Natural killer cell (primary cell): ENCODE measurements around the gene CACNB2. TPM values are rescaled to one million over a fixed set of nuclear protein-coding genes. Genes with fewer than 3 reads are reported as not detected.
"Not testable (repeated sequence)": the region's sequence is repeated elsewhere in the genome, so short reads cannot be mapped to it uniquely, and the experiment has no call there.

Source experiments
- ATAC-seq, 3 donors: fragments of 150-1000 bp in 2 of 3; fragments of 200-7000 bp in 1 of 3; cut with Tn5 transposase; 1 replicate in 1 of 3; 2 replicates in 2 of 3; pipeline ENCODE4 v1.10.0; 2021; ENCODE audit warnings: mild to moderate bottlenecking in 2 of 3, moderate library complexity in 2 of 3
- DNase-seq, 2 donors: peaks; one replicate each; pipeline versions ENCODE4 v3.0.0 to v3.0.0-alpha.2; 2013 to 2021; ENCODE audit warnings: mixed read lengths in 1 of 2
- H3K27ac ChIP-seq: one replicate; pipeline ENCODE4 v1.5.1; 2013; ENCODE audit warnings: mild to moderate bottlenecking, low read length
- H3K27me3 ChIP-seq: one replicate; pipeline ENCODE4 v1.6.1; 2013; ENCODE audit warnings: low read length; ENCODE audit not compliant: control insufficient read depth, insufficient read depth
- H3K36me3 ChIP-seq: one replicate; pipeline ENCODE4 v1.6.1; 2013; ENCODE audit warnings: low read length; ENCODE audit not compliant: control insufficient read depth, insufficient read depth
- H3K4me1 ChIP-seq: one replicate; pipeline ENCODE4 v1.6.1; 2013; ENCODE audit warnings: low read length; ENCODE audit not compliant: control insufficient read depth, insufficient read depth
- H3K4me3 ChIP-seq: one replicate; pipeline ENCODE4 v1.5.1; 2013; ENCODE audit warnings: low read length
- H3K9me3 ChIP-seq: one replicate; pipeline ENCODE4 v1.6.1; 2013; ENCODE audit warnings: low read length; ENCODE audit not compliant: control insufficient read depth, insufficient read depth
- H3K27ac Mint-ChIP-seq, 2 donors: one replicate each; pipeline ENCODE4 v1.8.0; 2022; ENCODE audit warnings: mild to moderate bottlenecking in 2 of 2, mixed read lengths in 2 of 2, moderate library complexity in 1 of 2
- H3K27me3 Mint-ChIP-seq, 2 donors: one replicate each; pipeline ENCODE4 v1.8.0; 2022; ENCODE audit warnings: low read depth in 2 of 2, mixed read lengths in 2 of 2
- H3K36me3 Mint-ChIP-seq: one replicate; pipeline ENCODE4 v1.8.0; 2022; ENCODE audit warnings: mixed read lengths
- H3K4me1 Mint-ChIP-seq, 2 donors: one replicate each; pipeline ENCODE4 v1.8.0; 2022; ENCODE audit warnings: mixed read lengths in 2 of 2
- H3K4me3 Mint-ChIP-seq: one replicate; pipeline ENCODE4 v1.8.0; 2022; ENCODE audit warnings: mild to moderate bottlenecking, moderate library complexity, mixed read lengths
- H3K9me3 Mint-ChIP-seq, 2 donors: one replicate each; pipeline ENCODE4 v1.8.0; 2022; ENCODE audit warnings: mixed read lengths in 2 of 2
- WGBS: methylation state at CpG from one replicate; pipeline ENCODE4 v1.1.7; 2013; ENCODE audit warnings: missing lambda C conversion rate; ENCODE audit not compliant: insufficient coverage; 5-methylcytosine and 5-hydroxymethylcytosine counted together
- intact Hi-C: fragments of 100-400 bp; cut with micrococcal nuclease; formaldehyde crosslinking; loops from one replicate; pipeline ENCODE4 v1.14.2; 2022
- total RNA-seq, 4 donors: library from RNA; stranded (reverse); fragments of 120-200 nt in 1 of 4; gene quantifications; one replicate each; pipeline versions ENCODE4 v1.2.3 to v1.2.4, GENCODE V29; 2013 to 2022
- TF ChIP-seq, protein P1 (sequence below): fragments of 200-600 bp; IDR thresholded peaks from one replicate; pipeline ENCODE4 v1.8.0; 2022; ENCODE audit warnings: antibody characterized with exemption

Gene CACNB2
- total RNA-seq, 3 donors from 2014 or later (not counting 1 experiment from before 2014, with no cell fraction given): not detected

DNA sequence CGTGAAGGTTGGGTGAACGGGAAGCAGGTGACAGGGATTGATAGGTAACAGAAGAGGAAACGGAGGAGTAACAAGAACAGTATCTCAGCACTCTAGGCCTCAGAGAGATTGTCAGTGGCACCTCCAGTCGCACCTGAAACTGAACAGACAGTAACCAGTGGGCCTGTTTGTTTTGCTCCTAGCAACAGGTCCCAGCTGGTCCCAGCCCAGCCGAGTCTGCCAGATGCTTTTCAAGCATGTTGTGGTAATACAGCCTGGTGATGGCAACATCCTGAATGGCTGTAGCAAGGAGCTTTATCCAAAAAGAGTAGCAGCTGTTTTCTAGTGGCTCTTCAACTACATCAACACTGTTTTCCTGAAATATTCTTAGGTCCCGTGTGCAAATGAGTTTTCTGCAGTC lies 4.7 kb downstream of the CACNB2 start:
- Histone ChIP-seq H3K9me3 (no peaks in the 10 kb centered on the region), H3K27ac (no peak overlapping the region), H3K27me3 (peaks cover 10% of the 10 kb centered on the region), H3K4me3 (no peak overlapping the region), H3K36me3 (no peaks in the 10 kb centered on the region), H3K4me1 (no peaks in the 10 kb centered on the region)
- intact Hi-C loops: no loop called here
- Mint-ChIP-seq H3K9me3 (no peaks in the 10 kb centered on the region), H3K4me3 (no peak overlapping the region), H3K27me3 (peaks cover 18% of the 10 kb centered on the region in 2 donors), H3K4me1 (no peaks in the 10 kb centered on the region), H3K27ac (no peak overlapping the region), H3K36me3 (no peaks in the 10 kb centered on the region)
- ATAC-seq (no peak), DNase-seq (no peak)
- TF ChIP-seq, protein P1, sequence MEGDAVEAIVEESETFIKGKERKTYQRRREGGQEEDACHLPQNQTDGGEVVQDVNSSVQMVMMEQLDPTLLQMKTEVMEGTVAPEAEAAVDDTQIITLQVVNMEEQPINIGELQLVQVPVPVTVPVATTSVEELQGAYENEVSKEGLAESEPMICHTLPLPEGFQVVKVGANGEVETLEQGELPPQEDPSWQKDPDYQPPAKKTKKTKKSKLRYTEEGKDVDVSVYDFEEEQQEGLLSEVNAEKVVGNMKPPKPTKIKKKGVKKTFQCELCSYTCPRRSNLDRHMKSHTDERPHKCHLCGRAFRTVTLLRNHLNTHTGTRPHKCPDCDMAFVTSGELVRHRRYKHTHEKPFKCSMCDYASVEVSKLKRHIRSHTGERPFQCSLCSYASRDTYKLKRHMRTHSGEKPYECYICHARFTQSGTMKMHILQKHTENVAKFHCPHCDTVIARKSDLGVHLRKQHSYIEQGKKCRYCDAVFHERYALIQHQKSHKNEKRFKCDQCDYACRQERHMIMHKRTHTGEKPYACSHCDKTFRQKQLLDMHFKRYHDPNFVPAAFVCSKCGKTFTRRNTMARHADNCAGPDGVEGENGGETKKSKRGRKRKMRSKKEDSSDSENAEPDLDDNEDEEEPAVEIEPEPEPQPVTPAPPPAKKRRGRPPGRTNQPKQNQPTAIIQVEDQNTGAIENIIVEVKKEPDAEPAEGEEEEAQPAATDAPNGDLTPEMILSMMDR: no peak
- WGBS: 51% methylated on average over 6 of the region's 6 CpGs

DNA sequence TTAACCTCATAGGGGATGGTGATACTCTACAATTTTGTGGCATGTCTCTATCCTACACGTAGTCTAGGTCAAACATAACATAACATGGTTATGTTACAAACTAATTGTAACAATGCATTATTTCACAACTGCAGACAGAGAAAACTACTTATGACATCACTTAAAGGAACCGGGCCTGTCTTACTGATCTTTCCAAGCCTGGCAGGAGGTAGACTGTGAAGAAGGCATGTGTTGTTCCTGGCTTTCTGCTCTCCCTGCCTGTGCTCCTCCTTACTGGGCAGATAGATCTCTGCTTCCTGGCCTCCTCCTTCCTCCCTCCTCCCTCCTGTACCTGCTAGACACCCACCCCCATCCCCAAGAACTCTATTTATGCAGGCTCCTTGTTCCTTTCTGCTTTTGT lies 5.4 kb downstream of the CACNB2 start:
- Histone ChIP-seq H3K27ac (no peak overlapping the region), H3K4me3 (no peak overlapping the region), H3K4me1 (no peaks in the 10 kb centered on the region), H3K9me3 (no peaks in the 10 kb centered on the region), H3K27me3 (peaks cover 9% of the 10 kb centered on the region), H3K36me3 (no peaks in the 10 kb centered on the region)
- DNase-seq: no peak
- H3K36me3 Mint-ChIP-seq: no peaks in the 10 kb centered on the region
- no peak overlapping the region for H3K4me3 Mint-ChIP-seq
- peaks cover 18% of the 10 kb centered on the region in 2 donors for H3K27me3 Mint-ChIP-seq
- H3K9me3 Mint-ChIP-seq: no peaks in the 10 kb centered on the region
- no peaks in the 10 kb centered on the region for H3K4me1 Mint-ChIP-seq
- 56% methylated on average over 2 of the region's 2 CpGs for WGBS
- intact Hi-C loops: no loop called here
- TF ChIP-seq, protein P1: no peak
- no peak for ATAC-seq
- H3K27ac Mint-ChIP-seq: no peak overlapping the region

DNA sequence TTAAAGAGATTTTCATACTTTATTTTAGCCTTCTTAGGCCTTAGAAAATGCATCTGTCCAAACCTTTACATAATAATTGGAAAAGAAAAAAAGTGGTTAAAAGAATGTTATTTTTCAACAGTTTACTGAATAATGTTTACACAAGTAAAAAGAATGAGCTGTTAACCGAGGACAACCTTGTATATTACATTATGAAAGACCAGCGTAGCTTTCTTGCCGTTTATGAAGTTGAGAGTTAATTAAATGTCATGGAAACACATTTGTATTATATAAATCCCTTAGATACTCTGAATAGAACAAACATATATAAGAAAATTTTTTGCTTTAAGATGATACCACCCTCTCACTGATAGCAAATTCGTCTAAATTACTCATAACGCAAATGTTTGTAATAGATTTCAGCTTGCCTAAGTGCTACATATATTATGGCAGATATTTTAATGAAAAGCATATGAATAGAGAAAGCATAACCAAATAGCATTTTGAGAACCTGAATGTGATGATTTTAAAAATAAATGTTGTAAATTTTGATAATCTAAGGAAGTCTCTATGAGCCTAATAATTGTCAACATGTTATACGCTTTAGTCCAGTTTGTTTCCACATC lies 9.1 kb downstream of the CACNB2 start:
- Histone ChIP-seq H3K4me3 (no peak overlapping the region), H3K27me3 (no peaks in the 10 kb centered on the region), H3K4me1 (no peaks in the 10 kb centered on the region), H3K27ac (no peak overlapping the region), H3K9me3 (no peaks in the 10 kb centered on the region), H3K36me3 (no peaks in the 10 kb centered on the region)
- H3K4me3 Mint-ChIP-seq: no peak overlapping the region
- no peaks in the 10 kb centered on the region for H3K9me3 Mint-ChIP-seq
- intact Hi-C loops: no loop called here
- TF ChIP-seq, protein P1: no peak
- no peak for DNase-seq
- H3K27me3 Mint-ChIP-seq: peaks cover 0 to 3% of the 10 kb centered on the region in 2 donors
- H3K27ac Mint-ChIP-seq: no peak overlapping the region
- no peaks in the 10 kb centered on the region for H3K36me3 Mint-ChIP-seq
- no CpG with 5 or more reads among the region's 6 CpGs for WGBS
- no peaks in the 10 kb centered on the region for H3K4me1 Mint-ChIP-seq
- ATAC-seq: no peak

DNA sequence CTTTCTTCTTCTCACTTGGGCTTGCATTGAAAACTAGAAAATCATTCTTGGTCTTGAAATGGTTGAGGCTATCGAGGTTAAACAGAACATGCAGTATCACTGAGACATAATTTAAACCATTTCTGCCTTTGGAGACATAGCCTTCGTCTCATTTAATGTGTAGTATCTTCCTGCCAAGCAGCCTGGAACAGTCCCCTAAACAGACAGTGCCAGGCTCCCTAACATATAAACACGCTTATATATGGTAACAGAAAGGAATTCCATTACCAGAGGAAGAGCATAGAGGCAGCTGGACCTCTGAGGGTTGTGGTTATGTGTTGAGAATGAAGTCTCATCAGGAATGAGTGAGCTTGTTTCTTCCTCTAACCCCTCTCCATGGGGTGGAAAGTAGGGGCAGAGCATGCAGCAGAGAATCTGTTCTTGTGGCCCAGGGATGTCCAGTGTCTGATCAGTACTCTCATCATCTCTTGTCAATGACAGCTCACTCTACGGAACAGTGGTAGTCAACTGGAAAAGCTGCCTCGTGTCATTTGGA lies 11.2 kb downstream of the CACNB2 start:
- Histone ChIP-seq H3K9me3 (no peaks in the 10 kb centered on the region), H3K27ac (no peak overlapping the region), H3K36me3 (no peaks in the 10 kb centered on the region), H3K27me3 (no peaks in the 10 kb centered on the region), H3K4me3 (no peak overlapping the region), H3K4me1 (no peaks in the 10 kb centered on the region)
- H3K4me1 Mint-ChIP-seq: no peaks in the 10 kb centered on the region
- intact Hi-C loops: no loop called here
- no peak overlapping the region for H3K27ac Mint-ChIP-seq
- ATAC-seq (no peak), DNase-seq (no peak)
- WGBS: 78% methylated on average over 4 of the region's 5 CpGs
- TF ChIP-seq, protein P1: no peak
- H3K27me3 Mint-ChIP-seq: peaks cover 0 to 3% of the 10 kb centered on the region in 2 donors
- H3K9me3 Mint-ChIP-seq: peaks cover 0 to 2% of the 10 kb centered on the region in 2 donors
- no peaks in the 10 kb centered on the region for H3K36me3 Mint-ChIP-seq
- H3K4me3 Mint-ChIP-seq: no peak overlapping the region

DNA sequence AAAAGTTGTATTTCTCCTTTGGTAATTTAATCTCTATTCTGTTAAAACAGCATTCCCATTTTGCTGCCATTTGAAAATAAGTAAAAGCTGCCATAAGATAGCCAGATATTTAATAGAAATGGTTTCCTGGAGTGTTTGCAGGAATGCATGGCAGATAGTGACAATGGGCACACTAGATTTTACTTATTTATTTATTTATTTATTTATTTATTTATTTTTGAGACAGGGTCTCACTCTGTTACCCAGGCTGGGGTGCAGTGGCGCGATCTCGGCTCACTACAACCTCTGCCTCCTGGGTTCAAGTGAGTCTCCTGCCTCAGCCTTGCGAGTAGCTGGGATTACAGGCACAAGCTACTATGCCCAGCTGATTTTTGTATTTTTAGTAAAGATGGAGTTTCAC lies 13.2 kb downstream of the CACNB2 start:
- intact Hi-C loops: not testable (repeated sequence)
- WGBS: 100% methylated on average over 4 of the region's 4 CpGs

More for the DNA sequence above, 13.2 kb downstream of the CACNB2 start:
- not testable (repeated sequence) for ATAC-seq, H3K27me3 Mint-ChIP-seq, H3K4me3 Mint-ChIP-seq, H3K27me3 ChIP-seq, H3K4me1 ChIP-seq, DNase-seq, H3K36me3 Mint-ChIP-seq, H3K9me3 Mint-ChIP-seq, H3K4me3 ChIP-seq, H3K9me3 ChIP-seq, H3K27ac Mint-ChIP-seq, H3K4me1 Mint-ChIP-seq, H3K27ac ChIP-seq, H3K36me3 ChIP-seq
